ENCODE results near the gene GCNT3.
"Not testable (repeated sequence)": the region's sequence is repeated elsewhere in the genome, so short reads cannot be mapped to it uniquely, and the experiment has no call there.

The GCNT3 gene

DNA sequence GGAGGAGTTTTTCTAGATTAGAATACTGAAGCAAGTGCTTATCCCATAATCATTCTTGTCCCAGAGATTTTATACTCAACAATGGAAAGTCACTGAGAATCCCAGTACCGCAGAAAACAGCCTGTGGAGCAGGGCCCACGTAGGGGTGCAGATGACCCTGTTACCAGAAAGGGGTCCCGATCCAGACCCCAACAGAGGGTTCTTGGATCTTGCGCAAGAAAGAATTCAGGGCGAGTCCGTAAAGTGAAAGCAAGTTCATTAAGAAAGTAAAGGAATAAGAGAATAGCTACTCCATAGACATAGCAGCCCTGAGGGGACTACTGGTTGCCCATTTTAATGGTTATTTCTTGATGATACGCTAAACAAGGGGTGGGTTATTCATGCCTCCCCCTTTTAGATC, 2.6 kb downstream of the GCNT3 start:
- DNase-seq, result no peak
- intact Hi-C loops (cut with DNase I), result no loop called here

DNA sequence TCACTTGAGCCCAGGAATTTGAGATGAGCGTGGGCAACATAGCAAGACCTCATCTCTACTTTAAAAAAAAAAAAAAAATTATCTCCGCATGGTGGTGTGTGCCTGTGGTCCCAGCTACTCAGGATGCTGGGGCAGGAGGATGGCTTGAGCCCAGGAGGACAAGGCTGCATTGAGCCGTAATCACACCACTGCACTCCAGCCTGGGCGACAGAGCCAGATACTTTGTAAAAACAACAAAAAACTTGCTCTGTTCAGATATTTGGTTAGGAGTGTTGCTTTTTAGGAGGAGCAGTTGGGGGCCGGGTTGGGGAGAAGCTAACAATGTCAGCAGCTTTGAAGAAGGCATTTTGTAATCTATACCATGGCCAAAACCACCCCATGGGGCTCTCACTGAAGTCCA, 4.1 kb downstream of the GCNT3 start:
- intact Hi-C loops (cut with DNase I), result no loop called here
- no peak for DNase-seq

DNA sequence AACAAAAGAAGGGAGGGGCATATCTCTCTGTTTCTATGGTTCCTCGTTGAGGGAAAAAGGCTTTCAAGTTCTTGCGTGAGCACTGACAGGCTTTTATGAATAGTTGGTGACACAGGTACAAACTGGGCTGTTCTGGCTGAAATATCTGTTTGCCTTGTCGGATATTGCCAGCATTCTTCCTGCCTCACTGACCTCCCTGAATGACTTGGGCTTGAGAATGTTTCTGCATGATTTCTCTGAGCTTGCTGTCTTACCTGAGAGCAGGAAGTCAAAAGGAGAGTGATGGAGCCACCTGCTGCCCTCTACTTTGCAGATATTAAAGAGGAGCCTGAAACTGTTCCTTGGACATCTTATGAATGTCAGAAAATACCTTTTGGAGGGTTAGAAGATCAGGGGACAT, 4.8 kb downstream of the GCNT3 start:
- intact Hi-C loops (cut with DNase I), result no loop called here
- DNase-seq, result no peak

DNA sequence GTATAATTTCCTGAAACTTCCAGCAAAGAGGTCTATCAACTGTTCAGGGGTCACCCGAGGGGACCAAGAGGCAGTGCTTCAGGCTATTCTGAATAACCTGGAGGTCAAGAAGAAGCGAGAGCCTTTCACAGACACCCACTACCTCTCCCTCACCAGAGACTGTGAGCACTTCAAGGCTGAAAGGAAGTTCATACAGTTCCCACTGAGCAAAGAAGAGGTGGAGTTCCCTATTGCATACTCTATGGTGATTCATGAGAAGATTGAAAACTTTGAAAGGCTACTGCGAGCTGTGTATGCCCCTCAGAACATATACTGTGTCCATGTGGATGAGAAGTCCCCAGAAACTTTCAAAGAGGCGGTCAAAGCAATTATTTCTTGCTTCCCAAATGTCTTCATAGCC, 6.8 kb downstream of the GCNT3 start:
- intact Hi-C loops (cut with DNase I), result no loop called here
- DNase-seq, result no peak

DNA sequence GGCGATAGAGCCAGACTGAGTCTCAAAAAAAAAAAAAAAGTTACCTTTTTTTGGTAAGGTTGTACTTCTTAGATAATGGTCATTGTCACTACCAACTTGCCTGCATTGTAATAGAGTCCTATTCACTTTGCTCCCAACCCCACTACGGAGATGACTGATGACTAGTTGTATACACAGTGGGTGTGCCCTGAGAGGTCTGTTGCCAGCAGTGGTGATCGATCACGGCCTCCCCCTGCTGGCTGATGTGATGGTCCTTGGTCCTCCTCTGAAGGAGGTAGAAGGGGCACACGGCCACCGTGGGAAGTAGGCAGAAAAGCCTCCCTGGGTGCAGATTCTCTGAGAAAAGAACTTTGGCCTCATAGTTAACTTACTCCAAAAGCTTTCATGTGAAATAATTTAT, 10.7 kb downstream of the GCNT3 start:
- DNase-seq, result peak in 2 of 42 donors; percentile 2 to 3
- intact Hi-C loops (cut with DNase I), result no loop called here

DNA sequence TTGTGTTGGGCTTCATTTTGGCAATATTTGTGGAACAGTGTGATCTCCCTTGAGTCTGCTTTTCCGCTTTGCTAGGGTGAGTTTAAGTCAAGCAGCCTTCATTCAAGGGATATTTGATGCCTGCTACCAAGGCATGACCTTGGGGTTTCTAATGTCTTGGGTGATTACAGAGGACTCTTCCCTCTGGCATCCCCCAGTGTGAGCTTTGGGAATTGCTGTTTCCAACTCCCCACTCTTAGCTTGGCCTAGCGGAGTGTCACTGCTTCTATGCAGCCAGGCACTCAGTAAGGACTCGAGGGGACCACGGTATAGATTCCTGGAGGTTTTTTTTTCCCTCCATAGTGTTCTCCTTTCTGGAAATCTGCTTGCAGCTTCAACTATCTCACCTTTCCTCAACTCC, 21.1 kb downstream of the GCNT3 start:
- DNase-seq, result no peak
- intact Hi-C loops (cut with DNase I), result loop anchor here (10.0 kb wide), 1 partner anchor 98 kb away; no protein-coding TSS in a partner anchor

DNA sequence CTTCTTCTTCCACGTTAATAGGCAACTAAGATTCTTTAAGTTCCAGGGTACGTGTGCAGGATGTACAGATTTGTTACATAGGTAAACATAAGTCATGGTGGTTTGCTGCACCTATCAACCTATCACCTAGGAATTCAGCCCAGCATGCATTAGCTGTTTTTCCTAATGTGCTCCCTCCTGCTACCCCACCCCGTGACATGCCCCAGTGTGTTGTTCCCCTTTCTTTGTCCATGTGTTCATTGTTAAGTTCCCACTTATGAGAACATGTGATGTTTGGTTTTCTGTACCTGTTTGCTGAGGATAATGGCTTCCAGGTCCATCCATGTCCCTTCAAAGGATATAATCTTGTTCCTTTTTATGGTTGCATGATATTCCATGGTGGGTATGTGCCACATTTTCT, 24.6 kb downstream of the GCNT3 start:
- no peak for DNase-seq
- intact Hi-C loops (cut with DNase I), result loop anchor here (10.0 kb wide), 1 partner anchor 101 kb away; no protein-coding TSS in a partner anchor

DNA sequence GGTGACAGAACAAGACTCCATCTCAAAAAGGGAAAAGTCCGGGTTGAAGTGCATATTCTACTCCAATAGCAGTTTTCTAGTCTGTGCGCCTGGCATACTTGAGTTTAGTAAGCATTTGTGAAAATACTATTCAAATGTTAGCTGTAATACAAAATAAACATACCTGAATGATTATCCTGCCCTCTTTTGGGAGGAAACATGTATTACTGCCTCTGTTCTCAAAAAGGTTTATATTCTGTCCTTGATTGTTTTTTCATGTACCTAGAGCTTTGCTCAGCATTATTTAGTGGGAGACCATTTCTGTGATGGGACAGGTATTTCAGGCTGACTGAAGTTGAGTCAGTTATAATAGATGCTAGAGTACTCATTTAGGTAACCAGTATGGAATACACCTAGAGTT, 25.9 kb downstream of the GCNT3 start:
- intact Hi-C loops (cut with DNase I), result loop anchor here (10.0 kb wide), 1 partner anchor 103 kb away; no protein-coding TSS in a partner anchor
- not testable (repeated sequence) for DNase-seq

DNA sequence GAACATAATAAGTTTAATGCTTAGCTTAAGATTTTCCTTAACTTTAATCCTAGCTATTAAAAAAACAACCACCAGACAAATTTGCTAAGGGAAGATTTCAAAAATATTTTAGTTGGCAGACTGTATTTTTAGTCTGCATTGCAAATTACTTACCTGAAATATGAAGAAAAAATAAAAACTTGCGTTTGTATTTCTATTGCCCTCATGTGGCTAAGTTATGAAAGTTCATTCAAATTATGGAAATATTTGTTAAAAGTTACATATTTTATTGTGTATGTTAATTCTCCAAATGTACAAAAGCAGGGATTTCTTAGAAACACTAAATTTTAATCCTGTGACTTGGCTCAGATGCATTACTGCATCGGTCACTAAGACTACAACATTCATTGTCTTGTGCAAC, 30.8 kb downstream of the GCNT3 start:
- intact Hi-C loops (cut with DNase I), result no loop called here
- DNase-seq, result no peak

DNA sequence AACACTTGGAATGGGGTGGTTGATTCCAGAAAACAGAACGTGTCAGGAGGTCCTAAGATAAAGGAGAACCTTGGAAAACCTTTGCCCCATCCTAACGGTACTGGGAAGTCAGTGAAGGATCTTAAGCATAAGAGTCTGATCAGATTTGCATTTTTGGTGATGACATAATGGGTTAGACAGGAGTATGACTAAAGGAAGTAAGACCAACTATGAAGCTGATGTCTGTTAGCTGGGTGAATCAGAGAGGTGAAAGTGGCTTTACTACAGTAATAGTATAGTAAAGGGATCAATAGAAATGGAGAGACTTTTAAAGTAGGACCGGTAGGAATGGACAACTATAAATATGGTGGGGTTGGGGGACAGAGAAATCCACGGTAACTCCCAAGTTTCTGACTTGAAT, 33.2 kb downstream of the GCNT3 start:
- no peak for DNase-seq
- intact Hi-C loops (cut with DNase I), result no loop called here

DNA sequence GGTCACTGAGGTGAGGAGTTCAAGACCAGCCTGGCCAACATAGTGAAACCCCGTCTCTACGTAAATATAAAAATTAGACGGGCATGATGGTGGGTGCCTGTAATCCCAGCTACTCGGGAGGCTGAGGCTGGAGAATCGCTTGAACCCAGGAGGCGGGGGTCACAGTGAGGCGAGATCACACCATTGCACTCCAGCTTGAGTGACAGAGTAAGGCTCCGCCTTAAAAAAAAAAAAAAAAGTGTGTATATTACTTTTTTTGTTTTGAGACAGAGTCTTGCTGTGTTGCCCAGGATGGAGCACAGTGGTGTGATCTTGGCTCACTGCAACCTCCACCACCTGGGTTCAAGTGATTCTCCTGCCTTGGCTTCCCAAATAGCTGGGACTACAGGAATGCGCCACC, 34.2 kb downstream of the GCNT3 start:
- intact Hi-C loops (cut with DNase I); DNase-seq: not testable (repeated sequence)

DNA sequence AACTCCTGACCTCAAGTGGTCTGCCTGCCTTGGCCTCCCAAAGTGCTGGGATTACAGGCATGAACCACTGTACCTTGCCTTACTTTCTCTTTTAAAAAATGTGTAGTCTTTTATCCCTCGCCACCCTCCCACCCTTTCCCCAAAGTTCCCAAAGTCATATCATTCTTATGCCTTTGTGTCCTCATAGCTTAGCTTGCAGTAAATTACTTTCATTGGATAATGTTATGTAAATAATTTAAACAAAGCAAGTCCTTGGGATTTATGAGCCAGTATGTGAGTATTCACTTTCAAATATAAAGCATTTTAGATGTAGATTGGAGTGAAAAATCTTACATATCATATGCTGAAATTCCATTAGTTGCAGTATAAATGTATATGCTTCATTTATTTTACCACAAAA, 34.7 kb downstream of the GCNT3 start:
- no peak for DNase-seq
- intact Hi-C loops (cut with DNase I), result no loop called here

DNA sequence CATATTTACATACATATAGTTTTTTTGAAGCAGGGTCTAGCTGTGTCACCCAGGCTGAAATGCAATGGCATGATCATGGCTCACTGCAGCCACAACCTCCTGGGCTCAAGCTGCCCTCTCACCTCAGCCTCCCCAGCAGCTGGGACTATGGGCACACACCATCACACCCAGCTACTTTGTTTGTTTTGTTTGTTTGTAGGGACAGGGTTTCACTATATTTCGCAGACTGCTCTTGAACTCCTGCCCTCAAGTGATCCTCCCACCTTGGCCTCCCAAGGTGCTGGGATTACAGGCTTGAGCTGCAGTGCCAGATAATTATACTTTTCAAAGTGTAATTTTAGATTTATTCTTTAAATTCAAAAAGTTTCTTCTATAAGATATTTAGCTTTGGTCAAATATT, 35.5 kb downstream of the GCNT3 start:
- no peak for DNase-seq
- intact Hi-C loops (cut with DNase I), result no loop called here

DNA sequence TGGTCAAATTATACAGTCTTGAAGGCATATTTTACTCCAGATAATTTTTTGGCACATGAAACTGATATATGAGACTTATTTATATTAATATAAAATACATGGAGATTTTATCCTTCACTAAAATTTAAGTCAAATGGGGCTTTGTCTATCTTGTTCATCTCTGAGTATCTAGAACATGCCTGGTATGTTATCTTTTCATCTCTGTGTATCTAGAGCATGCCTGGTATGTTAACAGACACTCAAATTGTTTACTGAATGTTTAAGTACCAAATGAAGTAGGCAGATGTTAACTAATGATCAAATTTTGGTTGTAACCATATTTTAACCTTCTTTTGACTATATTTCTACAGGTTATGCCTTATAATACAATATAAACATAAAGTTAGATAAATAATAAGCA, 38.0 kb downstream of the GCNT3 start:
- intact Hi-C loops (cut with DNase I), result no loop called here
- DNase-seq, result no peak

DNA sequence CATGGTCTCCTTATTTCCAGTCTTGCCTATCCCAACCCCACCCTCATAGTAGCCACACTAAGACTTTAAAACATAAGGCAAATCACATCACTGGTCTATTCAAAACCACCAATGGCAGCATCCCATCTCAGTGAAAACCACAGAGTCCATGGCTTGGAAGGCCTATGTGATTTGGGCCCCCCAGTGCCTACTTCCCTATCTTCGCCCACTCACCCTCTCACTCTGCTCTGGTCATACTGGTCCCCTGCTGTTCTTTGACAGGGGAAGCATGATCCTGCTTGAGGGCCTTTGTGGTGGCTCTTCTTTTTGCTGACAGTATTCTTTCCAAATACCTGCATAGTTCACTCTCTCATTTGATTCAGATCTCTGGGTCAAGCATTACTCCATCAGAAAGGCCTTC, 42.5 kb downstream of the GCNT3 start:
- intact Hi-C loops (cut with DNase I), result no loop called here
- DNase-seq, result no peak

DNA sequence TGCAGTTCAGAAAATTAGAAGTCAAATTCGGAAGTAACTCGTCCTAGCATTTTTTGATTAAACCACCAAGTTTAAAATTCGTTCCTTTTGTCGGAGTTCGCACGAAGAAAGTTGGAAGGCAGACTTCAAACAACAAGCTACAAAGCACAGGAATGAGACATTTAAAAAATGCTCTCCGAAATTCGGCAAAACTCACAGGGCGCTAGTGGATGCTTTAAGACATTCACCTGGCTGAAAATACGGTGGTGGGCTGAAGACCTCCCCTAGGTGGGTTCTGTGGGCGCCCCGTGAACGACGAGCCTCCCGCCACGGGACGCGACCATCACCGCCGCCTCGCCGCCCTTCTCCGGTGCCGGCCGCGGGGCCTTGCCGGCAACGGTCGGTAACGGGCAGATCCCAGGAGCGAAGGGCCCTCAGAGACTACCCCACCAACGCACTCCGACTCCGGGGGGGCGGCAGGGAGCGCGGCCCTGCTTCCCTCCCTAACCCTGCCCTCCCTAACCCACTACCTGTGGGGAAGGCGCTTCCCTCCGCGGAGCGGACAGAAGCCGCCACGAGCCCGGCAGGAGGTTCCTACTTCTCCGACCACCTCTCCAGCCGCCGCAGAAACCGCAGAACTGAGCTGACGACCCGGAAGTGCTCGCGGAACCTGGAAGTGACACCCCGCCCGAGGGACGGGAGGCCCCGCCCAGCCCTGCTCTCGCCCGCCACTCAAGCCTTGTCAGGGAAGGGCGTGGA, 45.5 kb downstream of the GCNT3 start, which contains the start of gene GTF2A2:
TSS of gene GTF2A2 (minus strand) at position 619 of the 738 bp plus-strand sequence. CDS start 5,238 bp downstream, outside the sequence.
- intact Hi-C loops (cut with DNase I), result no loop called here
- peak; percentile 86 to 98 (median 96) for DNase-seq

DNA sequence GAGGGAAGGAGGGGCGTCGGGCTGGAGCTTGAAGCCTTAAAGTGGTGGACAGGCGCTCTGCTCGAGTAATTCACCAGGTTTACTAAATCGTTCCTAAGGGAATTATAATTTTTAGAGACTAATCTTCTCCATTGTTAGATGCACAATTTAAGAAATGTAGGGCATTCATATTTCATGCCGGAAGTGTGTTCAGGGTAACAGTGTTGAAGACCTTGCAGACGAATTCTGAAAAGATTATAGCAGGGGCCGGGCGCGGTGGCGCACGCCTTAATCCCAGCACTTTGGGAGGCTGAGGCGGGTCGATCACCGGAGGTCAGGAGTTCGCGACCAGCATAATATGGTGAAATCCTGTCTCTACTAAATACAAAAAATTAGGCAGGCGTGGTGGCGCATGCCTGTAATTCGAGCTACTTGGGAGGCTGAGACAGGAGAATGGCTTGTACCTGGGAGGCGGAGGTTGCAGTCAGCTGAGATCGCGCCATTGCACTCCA, 46.1 kb downstream of the GCNT3 start:
- intact Hi-C loops (cut with DNase I), result no loop called here
- peak in 15 of 42 donors; percentile 7 to 51 (median 23) for DNase-seq

DNA sequence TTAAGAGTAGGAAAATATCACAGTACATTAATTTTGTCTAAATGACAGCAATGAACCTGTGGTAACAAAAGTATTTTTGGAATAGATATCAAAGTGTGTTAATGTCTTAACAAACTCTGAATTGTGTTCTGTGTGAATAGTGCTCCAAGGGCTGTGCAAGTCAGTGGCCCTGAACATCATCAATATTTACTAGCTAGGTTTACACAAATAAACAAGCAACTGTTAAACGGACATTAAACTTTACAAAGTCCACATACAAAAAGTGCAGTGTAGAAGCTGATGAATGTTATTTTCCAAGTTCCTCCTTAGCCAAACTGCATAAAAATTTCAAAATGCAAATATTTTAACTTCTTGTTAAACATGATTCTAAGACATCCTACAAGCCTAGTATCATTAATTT, 47.8 kb downstream of the GCNT3 start:
- no peak for DNase-seq

DNA sequence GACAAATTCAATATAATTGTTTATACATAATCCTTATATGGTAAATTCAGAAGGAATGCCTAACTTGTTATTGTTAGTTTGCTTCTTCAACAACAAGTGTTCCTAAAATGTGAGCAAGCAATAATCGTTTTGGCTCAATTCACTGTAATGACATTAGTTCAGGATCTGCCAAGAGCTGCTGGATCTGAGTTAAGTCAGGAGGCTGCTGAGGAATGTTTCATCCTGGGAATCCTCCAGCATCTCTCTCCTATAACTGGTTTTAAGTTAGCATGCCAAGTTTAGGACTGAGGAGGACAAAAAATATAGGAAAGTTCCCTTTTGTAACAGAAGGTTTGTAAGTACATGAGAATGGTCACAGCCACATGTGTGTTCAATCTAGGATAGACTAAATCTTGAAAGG, 50.7 kb downstream of the GCNT3 start:
- DNase-seq, result no peak
- intact Hi-C loops (cut with DNase I), result no loop called here

More for the DNA sequence above, 47.8 kb downstream of the GCNT3 start:
- intact Hi-C loops (cut with DNase I), result no loop called here

DNA sequence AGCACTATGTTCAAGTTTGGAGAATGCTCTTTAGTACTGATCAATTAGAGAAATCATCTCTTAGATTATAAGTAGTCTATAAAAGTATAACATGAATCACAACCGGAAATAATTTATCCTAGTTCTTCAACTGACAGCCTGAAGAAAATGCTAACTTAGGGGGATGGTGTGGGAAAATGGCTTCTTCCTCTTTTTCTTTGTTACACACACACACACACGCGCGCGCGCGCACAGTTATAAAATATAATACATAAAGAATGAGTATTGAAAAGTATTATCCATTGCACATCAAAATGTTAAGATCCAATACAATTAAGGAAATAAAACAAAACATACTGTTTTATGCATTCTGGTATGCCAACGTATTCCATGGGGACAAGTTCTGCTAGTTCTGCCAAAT, 57.0 kb downstream of the GCNT3 start:
- no peak for DNase-seq
- intact Hi-C loops (cut with DNase I), result no loop called here
